ENCODE data around the gene BAIAP2.

- TF ChIP-seq RFX5 (IDR thresholded peaks at IDR 0.05) (no peak), CTCF (IDR thresholded peaks at IDR 0.05) (no peak), NR3C1 (IDR thresholded peaks at IDR 0.05) (no peak), POLR2A (IDR thresholded peaks at IDR 0.05; ENCODE audit: low read length) (no peak), EP300 (IDR thresholded peaks at IDR 0.05) (no peak), TP53 (CRISPR knock-in tag; IDR thresholded peaks at IDR 0.05) (no peak), SMC3 (IDR thresholded peaks at IDR 0.05) (no peak), PBX3 (IDR thresholded peaks at IDR 0.05) (no peak), MAZ (IDR thresholded peaks at IDR 0.05; ENCODE audit: borderline replicate concordance, low read depth, low read length) (no peak), RAD21 (conservative IDR thresholded peaks at IDR 0.05 in 1 of 2, IDR thresholded peaks at IDR 0.05 in 1 of 2) (no peak), ZFP36 (IDR thresholded peaks at IDR 0.05; ENCODE audit: borderline replicate concordance, partially characterized antibody) (no peak)
- TF ChIP-seq, protein P1, sequence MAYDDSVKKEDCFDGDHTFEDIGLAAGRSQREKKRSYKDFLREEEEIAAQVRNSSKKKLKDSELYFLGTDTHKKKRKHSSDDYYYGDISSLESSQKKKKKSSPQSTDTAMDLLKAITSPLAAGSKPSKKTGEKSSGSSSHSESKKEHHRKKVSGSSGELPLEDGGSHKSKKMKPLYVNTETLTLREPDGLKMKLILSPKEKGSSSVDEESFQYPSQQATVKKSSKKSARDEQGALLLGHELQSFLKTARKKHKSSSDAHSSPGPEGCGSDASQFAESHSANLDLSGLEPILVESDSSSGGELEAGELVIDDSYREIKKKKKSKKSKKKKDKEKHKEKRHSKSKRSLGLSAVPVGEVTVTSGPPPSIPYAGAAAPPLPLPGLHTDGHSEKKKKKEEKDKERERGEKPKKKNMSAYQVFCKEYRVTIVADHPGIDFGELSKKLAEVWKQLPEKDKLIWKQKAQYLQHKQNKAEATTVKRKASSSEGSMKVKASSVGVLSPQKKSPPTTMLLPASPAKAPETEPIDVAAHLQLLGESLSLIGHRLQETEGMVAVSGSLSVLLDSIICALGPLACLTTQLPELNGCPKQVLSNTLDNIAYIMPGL (CRISPR knock-in tag; IDR thresholded peaks at IDR 0.05; ENCODE audit: borderline replicate concordance) = no peak
Measured at GRCh38 chr17:81075307-81075706, 40.4 kb downstream of the BAIAP2 start.

All from A549 (cell line).